ENCODE measurements around the gene MRPL12. TPM values are rescaled to one million over a fixed set of nuclear protein-coding genes. Genes with fewer than 3 reads are reported as not detected.

Gene MRPL12
- total and polyA plus RNA-seq, 9 of the 15 experiments (the other 6 are each of a cell fraction or from before 2014, with no cell fraction given): 0.94 to 338 (median 100) TPM

DNA sequence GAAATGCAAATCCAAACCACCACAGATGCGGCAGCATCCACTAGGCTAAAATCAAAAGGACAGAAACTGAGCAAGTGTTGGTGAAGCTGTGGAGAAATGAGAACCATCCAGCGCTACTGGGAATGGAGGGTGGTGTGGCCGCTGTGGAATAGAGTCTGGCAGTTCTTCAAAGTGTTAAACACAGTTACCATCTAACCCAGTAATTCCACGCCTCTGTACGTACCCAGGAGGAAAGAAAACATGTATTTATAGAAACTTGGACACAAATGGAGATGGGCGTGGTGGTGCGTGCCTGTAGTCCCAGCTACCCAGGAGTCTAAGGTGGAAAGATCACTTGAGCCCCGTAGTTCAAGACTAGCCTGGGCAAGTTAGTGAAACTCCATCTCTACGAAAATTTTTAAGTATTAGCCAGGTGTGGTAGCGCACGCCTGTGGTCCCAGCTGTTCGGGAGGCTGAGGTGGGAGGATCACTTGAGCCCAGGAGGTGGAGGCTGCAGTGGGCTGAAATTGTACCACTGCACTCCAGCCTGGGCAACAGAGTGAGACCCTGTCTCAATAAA lies 20.6 kb downstream of the MRPL12 start:
- Histone ChIP-seq H3K9me1 (ENCODE audit: control insufficient read depth, insufficient read depth, low read length) (no peaks in the 10 kb centered on the region), H3K79me2 (ENCODE audit: control insufficient read depth, insufficient read depth, low read length) (no peaks in the 10 kb centered on the region), H3K4me2 (ENCODE audit: insufficient read depth, low read length) (peak overlapping the region; percentile 22; the same call in 1 of the 2 replicates), H3K4me3 (no peak overlapping the region), H4K20me1 (replicated peaks; ENCODE audit: control insufficient read depth, insufficient read depth, low read length) (no peaks in the 10 kb centered on the region; the same call in 1 of the 2 replicates), H3K9me3 (replicated peaks; ENCODE audit: control insufficient read depth, insufficient read depth, low read depth, low read length) (no peaks in the 10 kb centered on the region), H3K27ac (ENCODE audit: extremely low read depth, low read depth, low read length) (no peak overlapping the region), H3K27me3 (ENCODE audit: control insufficient read depth in 2 of 2, insufficient read depth in 2 of 2, low read length in 2 of 2) (no peaks in the 10 kb centered on the region), H3K4me1 (replicated peaks in 1 of 2; ENCODE audit: control insufficient read depth in 2 of 2, insufficient read depth in 2 of 2, low read length in 2 of 2) (peaks cover 19 to 56% of the 10 kb centered on the region in 2 experiments), H3K36me3 (ENCODE audit: control insufficient read depth, insufficient read depth, low read length) (peaks cover 16% of the 10 kb centered on the region; the same call in 1 of the 3 replicates), H2AFZ (ENCODE audit: low read depth, low read length) (no peak overlapping the region), H3K9ac (ENCODE audit: insufficient read depth in 1 of 2, low read depth in 2 of 2, low read length in 2 of 2) (no peak overlapping the region)
- in situ Hi-C loops (cut with MboI): no loop called here
- POLR2A ChIA-PET: interaction anchor here (0.5 to 5.4 kb wide), 3 partner anchors 11 to 131 kb away, joined by 3 to 59 read pairs (median 3); partner anchors contain the start of genes MRPL12 and SLC25A10
- intact Hi-C loops (cut with micrococcal nuclease): no loop called here
- no peak for DNase-seq (ENCODE audit: extremely low read depth in 1 of 4, low spot score in 3 of 4)
- CTCF ChIA-PET (ENCODE audit: low intra/inter-chr PET ratio): no interaction called here
- WGBS (ENCODE audit: insufficient coverage, low coverage, missing lambda C conversion rate): 7% methylated on average over 12 of the region's 12 CpGs
- FAIRE-seq: peak; percentile 29
- peak; percentile 16 for ATAC-seq
- BruUV-seq (replicated peaks): no TSS peak
- no peak for TF ChIP-seq MIER1 (IDR thresholded peaks at IDR 0.05; ENCODE audit: low read depth)
- 0 out of 2 replicates have a peak, but pooled peaks have one; percentile 1 for TF ChIP-seq POLR2AphosphoS2 (IDR thresholded peaks at IDR 0.05; ENCODE audit: low read length)
- TF ChIP-seq, protein P1, sequence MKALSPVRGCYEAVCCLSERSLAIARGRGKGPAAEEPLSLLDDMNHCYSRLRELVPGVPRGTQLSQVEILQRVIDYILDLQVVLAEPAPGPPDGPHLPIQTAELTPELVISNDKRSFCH (CRISPR knock-in tag; IDR thresholded peaks at IDR 0.05): no peak
- TF ChIP-seq, protein P1 (tag; IDR thresholded peaks at IDR 0.05): no peak
- no peak for TF ChIP-seq PML (IDR thresholded peaks at IDR 0.05; ENCODE audit: low read length)
- TF ChIP-seq ZNF57 (CRISPR knock-in tag; IDR thresholded peaks at IDR 0.05): no peak
- TF ChIP-seq SIN3A (IDR thresholded peaks at IDR 0.05; ENCODE audit: borderline replicate concordance in 2 of 2, control insufficient read depth in 1 of 2, low read depth in 2 of 2, low read length in 2 of 2): no peak
- TF ChIP-seq, protein P2, sequence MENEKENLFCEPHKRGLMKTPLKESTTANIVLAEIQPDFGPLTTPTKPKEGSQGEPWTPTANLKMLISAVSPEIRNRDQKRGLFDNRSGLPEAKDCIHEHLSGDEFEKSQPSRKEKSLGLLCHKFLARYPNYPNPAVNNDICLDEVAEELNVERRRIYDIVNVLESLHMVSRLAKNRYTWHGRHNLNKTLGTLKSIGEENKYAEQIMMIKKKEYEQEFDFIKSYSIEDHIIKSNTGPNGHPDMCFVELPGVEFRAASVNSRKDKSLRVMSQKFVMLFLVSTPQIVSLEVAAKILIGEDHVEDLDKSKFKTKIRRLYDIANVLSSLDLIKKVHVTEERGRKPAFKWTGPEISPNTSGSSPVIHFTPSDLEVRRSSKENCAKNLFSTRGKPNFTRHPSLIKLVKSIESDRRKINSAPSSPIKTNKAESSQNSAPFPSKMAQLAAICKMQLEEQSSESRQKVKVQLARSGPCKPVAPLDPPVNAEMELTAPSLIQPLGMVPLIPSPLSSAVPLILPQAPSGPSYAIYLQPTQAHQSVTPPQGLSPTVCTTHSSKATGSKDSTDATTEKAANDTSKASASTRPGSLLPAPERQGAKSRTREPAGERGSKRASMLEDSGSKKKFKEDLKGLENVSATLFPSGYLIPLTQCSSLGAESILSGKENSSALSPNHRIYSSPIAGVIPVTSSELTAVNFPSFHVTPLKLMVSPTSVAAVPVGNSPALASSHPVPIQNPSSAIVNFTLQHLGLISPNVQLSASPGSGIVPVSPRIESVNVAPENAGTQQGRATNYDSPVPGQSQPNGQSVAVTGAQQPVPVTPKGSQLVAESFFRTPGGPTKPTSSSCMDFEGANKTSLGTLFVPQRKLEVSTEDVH (IDR thresholded peaks at IDR 0.05; ENCODE audit: low read depth, partially characterized antibody): no peak
- TF ChIP-seq, protein P3, sequence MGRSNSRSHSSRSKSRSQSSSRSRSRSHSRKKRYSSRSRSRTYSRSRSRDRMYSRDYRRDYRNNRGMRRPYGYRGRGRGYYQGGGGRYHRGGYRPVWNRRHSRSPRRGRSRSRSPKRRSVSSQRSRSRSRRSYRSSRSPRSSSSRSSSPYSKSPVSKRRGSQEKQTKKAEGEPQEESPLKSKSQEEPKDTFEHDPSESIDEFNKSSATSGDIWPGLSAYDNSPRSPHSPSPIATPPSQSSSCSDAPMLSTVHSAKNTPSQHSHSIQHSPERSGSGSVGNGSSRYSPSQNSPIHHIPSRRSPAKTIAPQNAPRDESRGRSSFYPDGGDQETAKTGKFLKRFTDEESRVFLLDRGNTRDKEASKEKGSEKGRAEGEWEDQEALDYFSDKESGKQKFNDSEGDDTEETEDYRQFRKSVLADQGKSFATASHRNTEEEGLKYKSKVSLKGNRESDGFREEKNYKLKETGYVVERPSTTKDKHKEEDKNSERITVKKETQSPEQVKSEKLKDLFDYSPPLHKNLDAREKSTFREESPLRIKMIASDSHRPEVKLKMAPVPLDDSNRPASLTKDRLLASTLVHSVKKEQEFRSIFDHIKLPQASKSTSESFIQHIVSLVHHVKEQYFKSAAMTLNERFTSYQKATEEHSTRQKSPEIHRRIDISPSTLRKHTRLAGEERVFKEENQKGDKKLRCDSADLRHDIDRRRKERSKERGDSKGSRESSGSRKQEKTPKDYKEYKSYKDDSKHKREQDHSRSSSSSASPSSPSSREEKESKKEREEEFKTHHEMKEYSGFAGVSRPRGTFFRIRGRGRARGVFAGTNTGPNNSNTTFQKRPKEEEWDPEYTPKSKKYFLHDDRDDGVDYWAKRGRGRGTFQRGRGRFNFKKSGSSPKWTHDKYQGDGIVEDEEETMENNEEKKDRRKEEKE (IDR thresholded peaks at IDR 0.05; ENCODE audit: borderline replicate concordance in 1 of 2, control insufficient read depth in 1 of 2, low read depth in 2 of 2, low read length in 1 of 2): no peak
- no peak for TF ChIP-seq ZNF282 (CRISPR knock-in tag; IDR thresholded peaks at IDR 0.05)
- no peak for TF ChIP-seq CBFA2T3 (IDR thresholded peaks at IDR 0.05)
- no peak for TF ChIP-seq TAF1 (IDR thresholded peaks at IDR 0.05; ENCODE audit: control insufficient read depth, extremely low read depth, insufficient read depth, low read length, severe bottlenecking)
- TF ChIP-seq CEBPG (CRISPR knock-in tag; IDR thresholded peaks at IDR 0.05): no peak
- TF ChIP-seq CEBPG (tag; conservative IDR thresholded peaks at IDR 0.05 in 1 of 2, IDR thresholded peaks at IDR 0.05 in 1 of 2): no peak
- TF ChIP-seq, protein P4, sequence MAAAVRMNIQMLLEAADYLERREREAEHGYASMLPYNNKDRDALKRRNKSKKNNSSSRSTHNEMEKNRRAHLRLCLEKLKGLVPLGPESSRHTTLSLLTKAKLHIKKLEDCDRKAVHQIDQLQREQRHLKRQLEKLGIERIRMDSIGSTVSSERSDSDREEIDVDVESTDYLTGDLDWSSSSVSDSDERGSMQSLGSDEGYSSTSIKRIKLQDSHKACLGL (CRISPR knock-in tag; IDR thresholded peaks at IDR 0.05; ENCODE audit: borderline replicate concordance, poor library complexity, severe bottlenecking): no peak
